ENCODE data around the gene FAM136A. TPM values are rescaled to one million over a fixed set of nuclear protein-coding genes. Genes with fewer than 3 reads are reported as not detected.

FAM136A gene
- polyA plus RNA-seq (2013, experiment 1 of 2), result 52.0 TPM
- 52.5 TPM for polyA plus RNA-seq (2013, experiment 2 of 2)

DNA sequence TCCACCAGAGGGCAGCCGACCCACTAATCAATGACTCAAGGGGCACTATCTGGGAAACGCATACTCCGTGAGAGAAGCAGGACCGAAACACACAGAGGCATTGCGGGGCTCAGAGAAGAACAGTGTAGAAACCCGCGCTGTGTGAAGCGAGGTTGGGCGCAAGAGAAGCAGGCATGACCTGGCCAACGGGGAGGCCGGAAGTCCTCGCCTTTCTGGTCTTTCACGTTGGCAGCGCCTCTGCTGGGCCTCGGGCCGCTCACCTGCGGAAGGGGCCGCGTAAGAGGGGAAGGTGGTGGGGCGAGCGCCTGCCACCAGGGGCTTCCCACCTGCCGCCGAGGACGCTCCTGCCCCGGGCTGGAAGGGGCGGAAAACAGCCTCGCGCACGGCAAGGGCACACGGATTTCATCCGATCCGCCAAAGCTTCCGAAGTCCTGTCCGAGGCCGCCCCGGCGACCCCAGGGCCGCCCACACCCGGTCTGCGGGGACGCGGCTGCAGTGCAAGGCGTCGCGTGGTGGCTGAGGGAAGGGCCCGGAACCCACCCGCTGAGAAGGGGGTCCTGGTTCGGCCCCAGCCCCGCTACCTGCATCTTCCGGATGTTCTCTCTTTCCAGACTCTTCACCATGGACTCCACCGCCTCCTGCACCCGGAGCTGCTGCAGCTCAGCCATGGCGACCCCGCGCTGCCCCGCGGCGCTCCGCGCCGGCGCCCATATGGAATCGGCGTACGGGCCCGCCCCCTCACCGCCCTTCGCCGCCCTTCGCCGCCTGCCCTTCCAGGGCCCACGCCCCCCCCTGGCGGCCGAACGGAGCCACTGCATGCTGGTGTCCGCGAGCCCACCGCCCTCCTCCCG, at the start of gene FAM136A:
Gene FAM136A, minus strand, starts transcription at position 724 of the 851 bp plus-strand sequence. Its CDS starts 56 bp downstream, at position 668.
- peaks cover 0 to 5% of the 10 kb centered on the region in 2 donors for H3K9me3 ChIP-seq (replicated peaks in 1 of 2; ENCODE audit: control insufficient read depth in 2 of 2, insufficient read depth in 1 of 2, low read depth in 1 of 2, low read length in 2 of 2)
- peak within 1 kb of the TSS; percentile 46 for H2BK12ac ChIP-seq (ENCODE audit: low read length)
- peak within 1 kb of the TSS; percentile 98 for H2BK120ac ChIP-seq (ENCODE audit: low read depth, low read length)
- peaks cover 8 to 9% of the 10 kb centered on the region in 2 donors for H3K4me1 ChIP-seq (ENCODE audit: control insufficient read depth in 2 of 2, insufficient read depth in 1 of 2, low read depth in 1 of 2, low read length in 2 of 2)
- H2AK5ac ChIP-seq (ENCODE audit: low read depth, low read length), result peak within 1 kb of the TSS; percentile 63
- peaks cover 2% of the 10 kb centered on the region for H3K79me1 ChIP-seq (ENCODE audit: low read depth, low read length)
- no CpG with 5 or more reads among the region's 79 CpGs for WGBS, 2 donors (ENCODE audit: extremely low coverage in 2 of 2, insufficient read length in 2 of 2, insufficient replicate concordance in 1 of 2)
- peaks cover 14 to 41% of the 10 kb centered on the region in 2 donors for H3K36me3 ChIP-seq (replicated peaks in 1 of 2; ENCODE audit: control insufficient read depth in 2 of 2, insufficient read depth in 2 of 2, low read length in 2 of 2)
- H3K4ac ChIP-seq (ENCODE audit: low read length), result no peak within 1 kb of the TSS
- H3K4me3 ChIP-seq (ENCODE audit: low read length in 2 of 2), result peak within 1 kb of the TSS; percentile 91 to 94
- H3K14ac ChIP-seq (ENCODE audit: low read length), result peak within 1 kb of the TSS; percentile 84
- peak within 1 kb of the TSS; percentile 99 for H3K18ac ChIP-seq (ENCODE audit: low read length)
- H2BK5ac ChIP-seq (ENCODE audit: low read length), result peak within 1 kb of the TSS; percentile 97
- peak within 1 kb of the TSS; percentile 76 for H4K91ac ChIP-seq (ENCODE audit: low read depth, low read length, poor library complexity)
- H3K9ac ChIP-seq (ENCODE audit: low read depth, low read length, poor library complexity), result peak within 1 kb of the TSS; percentile 88
- H3K23ac ChIP-seq (ENCODE audit: low read depth, low read length, poor library complexity), result peak within 1 kb of the TSS; percentile 93
- peak within 1 kb of the TSS; percentile 84 for H4K8ac ChIP-seq (ENCODE audit: low read depth, low read length)
- no peaks in the 10 kb centered on the region for H3K27me3 ChIP-seq (ENCODE audit: control insufficient read depth in 3 of 3, insufficient read depth in 3 of 3, low read depth in 1 of 3, low read length in 3 of 3)
- peak within 1 kb of the TSS; percentile 64 for H3K27ac ChIP-seq (replicated peaks; ENCODE audit: low read length)
- DNase-seq (ENCODE audit: low spot score), result peak; percentile 86
- peak within 1 kb of the TSS; percentile 99 for H2BK15ac ChIP-seq (ENCODE audit: low read length)
- peak within 1 kb of the TSS; percentile 84 for H3K4me2 ChIP-seq (ENCODE audit: insufficient read depth, low read length, poor library complexity, severe bottlenecking)
- peak within 1 kb of the TSS; percentile 98 for H2AFZ ChIP-seq (ENCODE audit: low read length)

DNA sequence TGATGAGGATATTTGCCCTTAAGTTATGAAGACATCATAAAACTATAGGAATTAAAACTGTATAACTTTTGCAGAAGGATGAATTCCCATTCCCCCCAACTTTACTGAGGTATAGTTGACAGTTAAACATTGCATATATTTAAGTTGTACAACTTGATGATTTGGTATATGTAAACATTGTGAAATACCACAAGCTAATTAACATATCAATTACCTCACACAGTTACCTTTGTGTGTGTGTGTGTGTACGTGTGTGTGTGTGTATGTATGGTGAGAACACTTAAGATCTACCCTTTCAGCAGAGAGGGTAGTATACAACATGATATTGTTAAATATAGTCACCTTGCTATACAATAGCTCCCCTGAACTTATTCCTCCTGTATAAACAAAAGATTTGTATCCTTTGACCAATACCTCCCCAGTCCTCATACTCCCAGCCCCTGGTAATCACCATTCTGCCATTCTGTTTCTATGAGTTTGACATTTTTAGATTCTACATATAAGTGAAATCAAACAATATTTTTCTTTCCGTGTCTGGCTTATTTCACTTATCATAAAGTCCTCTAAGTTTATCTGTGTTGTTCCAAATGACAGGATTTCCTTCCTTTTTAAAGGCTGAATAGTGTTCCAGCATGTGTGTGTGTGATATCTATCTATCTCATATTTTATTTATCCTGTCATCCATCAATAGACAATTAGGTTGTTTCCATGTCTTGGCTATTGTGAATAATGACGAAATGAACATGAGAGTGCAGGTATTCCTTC, 48.2 kb upstream of the FAM136A start:
- no peak overlapping the region for H2AFZ ChIP-seq (ENCODE audit: low read length)
- H2BK5ac ChIP-seq (ENCODE audit: low read length), result no peak overlapping the region
- no peak overlapping the region for H3K14ac ChIP-seq (ENCODE audit: low read length)
- H3K36me3 ChIP-seq (replicated peaks in 1 of 2; ENCODE audit: control insufficient read depth in 2 of 2, insufficient read depth in 2 of 2, low read length in 2 of 2), result no peaks in the 10 kb centered on the region
- H3K4me2 ChIP-seq (ENCODE audit: insufficient read depth, low read length, poor library complexity, severe bottlenecking), result no peak overlapping the region
- no peak overlapping the region for H2BK15ac ChIP-seq (ENCODE audit: low read length)
- H3K4me3 ChIP-seq (ENCODE audit: low read length in 2 of 2), result no peak overlapping the region
- H4K8ac ChIP-seq (ENCODE audit: low read depth, low read length), result no peak overlapping the region
- no peaks in the 10 kb centered on the region for H3K79me1 ChIP-seq (ENCODE audit: low read depth, low read length)
- no peak overlapping the region for H3K18ac ChIP-seq (ENCODE audit: low read length)
- H3K9ac ChIP-seq (ENCODE audit: low read depth, low read length, poor library complexity), result no peak overlapping the region
- no peak overlapping the region for H3K23ac ChIP-seq (ENCODE audit: low read depth, low read length, poor library complexity)
- no peak overlapping the region for H2BK12ac ChIP-seq (ENCODE audit: low read length)
- H3K27ac ChIP-seq (replicated peaks; ENCODE audit: low read length), result no peak overlapping the region
- no peak overlapping the region for H2BK120ac ChIP-seq (ENCODE audit: low read depth, low read length)
- no peaks in the 10 kb centered on the region for H3K4me1 ChIP-seq (ENCODE audit: control insufficient read depth in 2 of 2, insufficient read depth in 1 of 2, low read depth in 1 of 2, low read length in 2 of 2)
- no peaks in the 10 kb centered on the region for H3K9me3 ChIP-seq (replicated peaks in 1 of 2; ENCODE audit: control insufficient read depth in 2 of 2, insufficient read depth in 1 of 2, low read depth in 1 of 2, low read length in 2 of 2)
- no peak overlapping the region for H3K4ac ChIP-seq (ENCODE audit: low read length)
- WGBS, 2 donors (ENCODE audit: extremely low coverage in 2 of 2, insufficient read length in 2 of 2, insufficient replicate concordance in 1 of 2), result no CpG with 5 or more reads among the region's 3 CpGs
- no peak for DNase-seq (ENCODE audit: low spot score)
- no peak overlapping the region for H2AK5ac ChIP-seq (ENCODE audit: low read depth, low read length)
- no peak overlapping the region for H4K91ac ChIP-seq (ENCODE audit: low read depth, low read length, poor library complexity)
- H3K27me3 ChIP-seq (ENCODE audit: control insufficient read depth in 3 of 3, insufficient read depth in 3 of 3, low read depth in 1 of 3, low read length in 3 of 3), result peaks cover 0 to 20% (median 0%) of the 10 kb centered on the region in 3 experiments

DNA sequence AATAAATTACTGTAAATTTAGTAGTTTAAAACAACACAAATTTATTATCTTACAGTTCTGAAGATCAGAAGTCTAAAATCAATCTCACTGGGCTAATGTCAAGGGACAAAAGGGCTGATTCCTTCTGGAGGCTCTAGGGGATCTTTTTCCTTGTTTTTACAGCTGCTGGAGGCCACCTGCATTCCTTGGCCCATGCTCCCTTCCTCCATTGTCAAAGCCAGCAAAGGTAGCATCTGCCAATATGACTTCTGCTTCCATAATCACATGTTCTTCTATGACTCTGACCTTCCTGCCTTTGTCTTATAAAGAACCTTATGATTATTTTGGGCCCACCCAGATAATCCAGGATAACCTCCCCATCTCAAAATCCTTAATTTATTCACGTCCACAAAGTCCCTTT, 46.0 kb upstream of the FAM136A start:
- H3K14ac ChIP-seq (ENCODE audit: low read length), result no peak overlapping the region
- no peak overlapping the region for H2BK120ac ChIP-seq (ENCODE audit: low read depth, low read length)
- no peak overlapping the region for H4K91ac ChIP-seq (ENCODE audit: low read depth, low read length, poor library complexity)
- peaks cover 0 to 24% (median 0%) of the 10 kb centered on the region in 3 experiments for H3K27me3 ChIP-seq (ENCODE audit: control insufficient read depth in 3 of 3, insufficient read depth in 3 of 3, low read depth in 1 of 3, low read length in 3 of 3)
- H3K4me1 ChIP-seq (ENCODE audit: control insufficient read depth in 2 of 2, insufficient read depth in 1 of 2, low read depth in 1 of 2, low read length in 2 of 2), result no peaks in the 10 kb centered on the region
- no peak overlapping the region for H2BK15ac ChIP-seq (ENCODE audit: low read length)
- WGBS, 2 donors (ENCODE audit: extremely low coverage in 2 of 2, insufficient read length in 2 of 2, insufficient replicate concordance in 1 of 2), result no CpG with 5 or more reads among the region's 1 CpG
- no peak overlapping the region for H2AK5ac ChIP-seq (ENCODE audit: low read depth, low read length)
- no peak overlapping the region for H4K8ac ChIP-seq (ENCODE audit: low read depth, low read length)
- no peak overlapping the region for H3K18ac ChIP-seq (ENCODE audit: low read length)
- no peak overlapping the region for H2AFZ ChIP-seq (ENCODE audit: low read length)
- H3K23ac ChIP-seq (ENCODE audit: low read depth, low read length, poor library complexity), result no peak overlapping the region
- no peaks in the 10 kb centered on the region for H3K9me3 ChIP-seq (replicated peaks in 1 of 2; ENCODE audit: control insufficient read depth in 2 of 2, insufficient read depth in 1 of 2, low read depth in 1 of 2, low read length in 2 of 2)
- no peak overlapping the region for H2BK12ac ChIP-seq (ENCODE audit: low read length)
- no peak overlapping the region for H3K27ac ChIP-seq (replicated peaks; ENCODE audit: low read length)
- H3K4me2 ChIP-seq (ENCODE audit: insufficient read depth, low read length, poor library complexity, severe bottlenecking), result no peak overlapping the region
- H3K79me1 ChIP-seq (ENCODE audit: low read depth, low read length), result no peaks in the 10 kb centered on the region
- no peak for DNase-seq (ENCODE audit: low spot score)
- no peak overlapping the region for H3K4ac ChIP-seq (ENCODE audit: low read length)
- no peak overlapping the region for H3K4me3 ChIP-seq (ENCODE audit: low read length in 2 of 2)
- no peaks in the 10 kb centered on the region for H3K36me3 ChIP-seq (replicated peaks in 1 of 2; ENCODE audit: control insufficient read depth in 2 of 2, insufficient read depth in 2 of 2, low read length in 2 of 2)
- no peak overlapping the region for H2BK5ac ChIP-seq (ENCODE audit: low read length)
- no peak overlapping the region for H3K9ac ChIP-seq (ENCODE audit: low read depth, low read length, poor library complexity)

DNA sequence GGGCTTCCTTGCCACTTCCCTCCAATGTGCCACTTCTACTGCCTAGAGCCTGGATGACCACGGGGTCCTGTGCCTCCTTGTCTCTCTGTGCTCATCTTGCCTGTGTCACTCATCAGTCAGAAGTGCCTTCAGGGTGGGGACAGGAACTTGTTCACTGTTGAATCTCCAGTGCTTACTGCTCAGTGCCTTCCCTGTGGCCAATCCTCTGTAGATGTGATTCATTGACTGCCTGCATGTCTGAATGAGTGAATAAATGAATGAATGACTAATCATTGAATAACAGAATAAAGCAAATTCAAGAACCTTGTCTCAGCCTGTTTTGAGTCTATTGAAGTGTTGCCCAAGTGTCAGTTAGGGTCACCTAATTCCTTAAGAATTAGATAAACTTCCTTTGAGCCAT, 42.3 kb upstream of the FAM136A start:
- H3K27me3 ChIP-seq (ENCODE audit: control insufficient read depth in 3 of 3, insufficient read depth in 3 of 3, low read depth in 1 of 3, low read length in 3 of 3), result peaks cover 0 to 23% (median 0%) of the 10 kb centered on the region in 3 experiments

More for the DNA sequence above, 42.3 kb upstream of the FAM136A start:
- no peaks in the 10 kb centered on the region for H3K36me3 ChIP-seq (replicated peaks in 1 of 2; ENCODE audit: control insufficient read depth in 2 of 2, insufficient read depth in 2 of 2, low read length in 2 of 2)
- no peaks in the 10 kb centered on the region for H3K4me1 ChIP-seq (ENCODE audit: control insufficient read depth in 2 of 2, insufficient read depth in 1 of 2, low read depth in 1 of 2, low read length in 2 of 2)
- no peak overlapping the region for H2BK5ac ChIP-seq (ENCODE audit: low read length)
- H4K91ac ChIP-seq (ENCODE audit: low read depth, low read length, poor library complexity), result no peak overlapping the region
- no CpG with 5 or more reads among the region's 1 CpG for WGBS, 2 donors (ENCODE audit: extremely low coverage in 2 of 2, insufficient read length in 2 of 2, insufficient replicate concordance in 1 of 2)
- no peak overlapping the region for H3K23ac ChIP-seq (ENCODE audit: low read depth, low read length, poor library complexity)
- no peak overlapping the region for H2BK120ac ChIP-seq (ENCODE audit: low read depth, low read length)
- H3K79me1 ChIP-seq (ENCODE audit: low read depth, low read length), result no peaks in the 10 kb centered on the region
- no peak overlapping the region for H2BK12ac ChIP-seq (ENCODE audit: low read length)
- no peak overlapping the region for H3K4me2 ChIP-seq (ENCODE audit: insufficient read depth, low read length, poor library complexity, severe bottlenecking)
- H2BK15ac ChIP-seq (ENCODE audit: low read length), result no peak overlapping the region
- no peak overlapping the region for H3K9ac ChIP-seq (ENCODE audit: low read depth, low read length, poor library complexity)
- no peaks in the 10 kb centered on the region for H3K9me3 ChIP-seq (replicated peaks in 1 of 2; ENCODE audit: control insufficient read depth in 2 of 2, insufficient read depth in 1 of 2, low read depth in 1 of 2, low read length in 2 of 2)
- no peak overlapping the region for H4K8ac ChIP-seq (ENCODE audit: low read depth, low read length)
- H3K4ac ChIP-seq (ENCODE audit: low read length), result no peak overlapping the region
- no peak overlapping the region for H2AFZ ChIP-seq (ENCODE audit: low read length)
- no peak for DNase-seq (ENCODE audit: low spot score)
- peak overlapping the region; percentile 8 for H2AK5ac ChIP-seq (ENCODE audit: low read depth, low read length)
- no peak overlapping the region for H3K27ac ChIP-seq (replicated peaks; ENCODE audit: low read length)
- peak overlapping the region; percentile 24 for H3K18ac ChIP-seq (ENCODE audit: low read length)
- H3K14ac ChIP-seq (ENCODE audit: low read length), result no peak overlapping the region
- H3K4me3 ChIP-seq (ENCODE audit: low read length in 2 of 2), result no peak overlapping the region
